GM12892 (cell line): Measurements from ENCODE around the gene AVEN.

Source experiments
- POLR2A ChIP-seq: IDR thresholded peaks from 2 replicates; pipeline ENCODE4 v1.6.1; 2011; ENCODE audit warnings: low read depth, low read length, control low read depth
- TAF1 ChIP-seq: IDR thresholded peaks from 2 replicates; pipeline ENCODE4 v1.6.1; 2011; ENCODE audit warnings: low read depth, mild to moderate bottlenecking, control low read depth, low read length, borderline replicate concordance

GRCh38 chr15:34084086-34084485 lies 45.1 kb upstream of the AVEN start:
- TF ChIP-seq POLR2A, result no peak
- no peak for TF ChIP-seq TAF1
